Astrocyte (in vitro differentiated cells and primary cell): ENCODE measurements around the gene MAK. TPM values are rescaled to one million over a fixed set of nuclear protein-coding genes. Genes with fewer than 3 reads are reported as not detected.
"Not testable (repeated sequence)": the region's sequence is repeated elsewhere in the genome, so short reads cannot be mapped to it uniquely, and the experiment has no call there.

Experiments used
- DNase-seq: peaks from one replicate; pipeline ENCODE4 v3.0.0-alpha.2; 2010; ENCODE audit warnings: low read depth
- FAIRE-seq: peaks from 2 replicates; lab custom pipeline; 2011; peaks lifted over from hg19 to GRCh38; lab: Jason Lieb, UNC
- H2AFZ ChIP-seq: 2 replicates; pipeline ENCODE4 v1.6.0; 2012; ENCODE audit warnings: low read depth, low read length, inconsistent platforms
- H3K27ac ChIP-seq: 2 replicates; pipeline ENCODE4 v1.5.1; 2011; ENCODE audit warnings: low read depth, low read length, inconsistent platforms
- H3K27me3 ChIP-seq: 2 replicates; pipeline ENCODE4 v1.6.0; 2011; ENCODE audit warnings: low read length, inconsistent platforms; ENCODE audit not compliant: insufficient read depth
- H3K36me3 ChIP-seq: 2 replicates; pipeline ENCODE4 v1.5.1; 2011; ENCODE audit warnings: low read length, inconsistent platforms; ENCODE audit not compliant: insufficient read depth
- H3K4me1 ChIP-seq: 2 replicates; pipeline ENCODE4 v1.5.1; 2011; ENCODE audit warnings: low read length, inconsistent platforms; ENCODE audit not compliant: insufficient read depth
- H3K4me2 ChIP-seq: 2 replicates; pipeline ENCODE4 v1.6.0; 2012; ENCODE audit warnings: low read length, inconsistent platforms
- H3K4me3 ChIP-seq: 2 replicates; pipeline ENCODE4 v1.5.1; 2011; ENCODE audit warnings: low read depth, mild to moderate bottlenecking, low read length, inconsistent platforms; ENCODE audit not compliant: insufficient read depth
- H3K79me2 ChIP-seq: 2 replicates; pipeline ENCODE4 v1.6.0; 2012; ENCODE audit warnings: mild to moderate bottlenecking, low read length, inconsistent platforms; ENCODE audit not compliant: insufficient read depth
- H3K9ac ChIP-seq: 2 replicates; pipeline ENCODE4 v1.6.0; 2012; ENCODE audit warnings: mild to moderate bottlenecking, low read length, inconsistent platforms
- H3K9me3 ChIP-seq: 2 replicates; pipeline ENCODE4 v1.5.1; 2012; ENCODE audit warnings: low read depth, mild to moderate bottlenecking, low read length, inconsistent platforms; ENCODE audit not compliant: insufficient read depth
- H4K20me1 ChIP-seq: 2 replicates; pipeline ENCODE4 v1.6.0; 2012; ENCODE audit warnings: low read length, inconsistent platforms; ENCODE audit not compliant: insufficient read depth
- H3K27ac Mint-ChIP-seq: one replicate; pipeline ENCODE4 v1.8.0; 2021; ENCODE audit warnings: mild to moderate bottlenecking, mixed read lengths; ENCODE audit not compliant: unreplicated experiment
- H3K27me3 Mint-ChIP-seq: one replicate; pipeline ENCODE4 v1.8.0; 2021; ENCODE audit warnings: low read depth, mixed read lengths; ENCODE audit not compliant: unreplicated experiment
- H3K36me3 Mint-ChIP-seq: one replicate; pipeline ENCODE4 v1.8.0; 2021; ENCODE audit warnings: low read depth, mixed read lengths; ENCODE audit not compliant: unreplicated experiment
- H3K4me1 Mint-ChIP-seq: one replicate; pipeline ENCODE4 v1.8.0; 2021; ENCODE audit warnings: low read depth, mixed read lengths; ENCODE audit not compliant: unreplicated experiment
- H3K4me3 Mint-ChIP-seq: one replicate; pipeline ENCODE4 v1.8.0; 2021; ENCODE audit warnings: mild to moderate bottlenecking, moderate library complexity, mixed read lengths; ENCODE audit not compliant: unreplicated experiment
- H3K9me3 Mint-ChIP-seq: one replicate; pipeline ENCODE4 v1.8.0; 2021; ENCODE audit warnings: mild to moderate bottlenecking, mixed read lengths; ENCODE audit not compliant: unreplicated experiment
- EZH2 ChIP-seq: IDR thresholded peaks from 2 replicates; pipeline ENCODE4 v1.6.1; 2012; ENCODE audit warnings: mild to moderate bottlenecking, low read length, inconsistent platforms; ENCODE audit not compliant: insufficient read depth
- total RNA-seq: library from RNA; stranded (reverse); gene quantifications from 2 replicates; pipeline ENCODE4 v1.2.1, GENCODE V29; 2021
- TF ChIP-seq, protein P1 (sequence below): IDR thresholded peaks from 2 replicates; pipeline ENCODE4 v1.5.1; 2011; ENCODE audit warnings: low read depth, mild to moderate bottlenecking, inconsistent platforms, low read length, moderate library complexity; ENCODE audit not compliant: insufficient read depth

MAK gene
- total RNA-seq, 1 donor from 2014 or later, result 0.05 TPM

DNA sequence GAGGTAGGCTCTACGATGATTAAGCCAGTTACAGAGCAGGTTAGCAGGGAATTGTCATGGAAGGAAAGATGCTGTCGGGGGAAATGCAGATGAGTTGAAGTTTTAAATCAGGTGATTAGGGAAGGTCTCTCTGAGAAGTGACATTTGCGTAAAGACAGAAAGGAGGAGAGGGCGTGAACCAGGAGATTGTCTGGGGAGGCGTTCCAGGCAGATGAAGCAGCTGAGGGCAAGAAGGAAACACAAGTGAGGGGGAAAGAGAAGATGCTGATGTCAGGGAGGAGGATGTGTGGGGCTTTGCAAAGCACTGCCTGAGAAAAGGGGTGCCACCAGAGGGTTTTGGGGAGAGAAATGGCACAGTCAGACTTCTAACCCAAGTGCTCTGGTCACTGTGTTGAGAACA, 93.2 kb downstream of the MAK start:
- no peak overlapping the region for H2AFZ ChIP-seq
- Mint-ChIP-seq H3K36me3 (peaks cover 16% of the 10 kb centered on the region), H3K4me3 (no peak overlapping the region), H3K27me3 (no peaks in the 10 kb centered on the region), H3K27ac (peak overlapping the region; percentile 15), H3K4me1 (no peaks in the 10 kb centered on the region), H3K9me3 (no peaks in the 10 kb centered on the region)
- no peak overlapping the region for H3K27ac ChIP-seq
- FAIRE-seq, result no peak
- no peak overlapping the region for H3K9ac ChIP-seq
- no peak overlapping the region for H3K4me2 ChIP-seq
- DNase-seq, result no peak
- H3K4me1 ChIP-seq, result peaks cover 15% of the 10 kb centered on the region
- TF ChIP-seq, protein P1, sequence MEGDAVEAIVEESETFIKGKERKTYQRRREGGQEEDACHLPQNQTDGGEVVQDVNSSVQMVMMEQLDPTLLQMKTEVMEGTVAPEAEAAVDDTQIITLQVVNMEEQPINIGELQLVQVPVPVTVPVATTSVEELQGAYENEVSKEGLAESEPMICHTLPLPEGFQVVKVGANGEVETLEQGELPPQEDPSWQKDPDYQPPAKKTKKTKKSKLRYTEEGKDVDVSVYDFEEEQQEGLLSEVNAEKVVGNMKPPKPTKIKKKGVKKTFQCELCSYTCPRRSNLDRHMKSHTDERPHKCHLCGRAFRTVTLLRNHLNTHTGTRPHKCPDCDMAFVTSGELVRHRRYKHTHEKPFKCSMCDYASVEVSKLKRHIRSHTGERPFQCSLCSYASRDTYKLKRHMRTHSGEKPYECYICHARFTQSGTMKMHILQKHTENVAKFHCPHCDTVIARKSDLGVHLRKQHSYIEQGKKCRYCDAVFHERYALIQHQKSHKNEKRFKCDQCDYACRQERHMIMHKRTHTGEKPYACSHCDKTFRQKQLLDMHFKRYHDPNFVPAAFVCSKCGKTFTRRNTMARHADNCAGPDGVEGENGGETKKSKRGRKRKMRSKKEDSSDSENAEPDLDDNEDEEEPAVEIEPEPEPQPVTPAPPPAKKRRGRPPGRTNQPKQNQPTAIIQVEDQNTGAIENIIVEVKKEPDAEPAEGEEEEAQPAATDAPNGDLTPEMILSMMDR, result no peak
- no peak for TF ChIP-seq EZH2
- H4K20me1 ChIP-seq, result peaks cover 13% of the 10 kb centered on the region
- H3K36me3 ChIP-seq, result peaks cover 5% of the 10 kb centered on the region
- H3K9me3 ChIP-seq, result no peaks in the 10 kb centered on the region
- no peaks in the 10 kb centered on the region for H3K27me3 ChIP-seq
- H3K4me3 ChIP-seq, result no peak overlapping the region
- H3K79me2 ChIP-seq, result peaks cover 26% of the 10 kb centered on the region

DNA sequence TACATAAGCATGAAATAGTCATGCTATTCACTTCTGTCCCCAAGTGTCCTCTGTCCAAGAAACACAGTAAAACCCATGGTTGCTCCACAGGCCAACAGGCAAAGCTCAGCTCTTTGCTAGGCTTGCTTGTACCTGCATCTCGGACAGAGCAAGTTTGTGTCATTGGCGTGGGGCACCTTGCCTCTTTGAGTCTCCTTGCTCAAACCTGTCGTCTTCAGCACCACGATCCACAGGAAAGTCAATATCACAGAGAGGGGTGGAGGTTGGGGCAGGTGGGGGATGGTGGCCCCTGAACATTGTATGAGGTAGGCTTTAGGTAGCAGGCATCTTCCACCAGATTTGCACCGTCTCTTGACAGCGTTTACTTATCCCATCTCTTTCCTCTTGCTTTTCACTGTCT, 94.8 kb downstream of the MAK start:
- Mint-ChIP-seq H3K4me1 (no peaks in the 10 kb centered on the region), H3K4me3 (no peak overlapping the region), H3K9me3 (no peaks in the 10 kb centered on the region), H3K27ac (no peak overlapping the region), H3K27me3 (no peaks in the 10 kb centered on the region), H3K36me3 (peaks cover 16% of the 10 kb centered on the region)
- Histone ChIP-seq H3K36me3 (no peaks in the 10 kb centered on the region), H3K27me3 (no peaks in the 10 kb centered on the region), H3K27ac (no peak overlapping the region), H3K4me3 (no peak overlapping the region), H3K9me3 (no peaks in the 10 kb centered on the region), H3K4me2 (no peak overlapping the region), H3K9ac (no peak overlapping the region), H3K79me2 (peaks cover 10% of the 10 kb centered on the region), H4K20me1 (no peaks in the 10 kb centered on the region), H2AFZ (no peak overlapping the region), H3K4me1 (peaks cover 10% of the 10 kb centered on the region)
- FAIRE-seq, result no peak
- DNase-seq, result no peak
- TF ChIP-seq EZH2, result no peak
- TF ChIP-seq, protein P1, result no peak

DNA sequence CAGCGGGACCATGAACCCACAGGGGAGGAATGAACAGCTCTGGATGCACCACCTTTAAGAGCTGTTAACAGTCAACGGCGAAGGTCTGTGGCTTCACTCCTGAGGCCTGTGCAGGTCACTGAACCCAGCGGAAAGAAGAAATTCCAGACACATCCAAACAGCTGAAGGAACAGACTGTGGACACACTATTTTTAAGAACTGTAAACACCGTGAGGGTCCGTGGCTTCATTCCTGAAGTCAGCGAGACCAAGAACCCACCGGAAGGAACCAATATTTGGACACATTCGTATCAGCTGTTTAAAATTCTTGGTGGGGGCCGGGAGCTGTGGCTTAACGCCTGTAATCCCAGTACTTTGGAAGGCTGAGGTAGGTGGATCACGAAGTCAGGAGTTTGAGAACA, 96.1 kb downstream of the MAK start:
- H3K36me3 ChIP-seq, result no peaks in the 10 kb centered on the region
- Mint-ChIP-seq H3K27me3 (no peaks in the 10 kb centered on the region), H3K27ac (no peak overlapping the region), H3K4me3 (no peak overlapping the region), H3K9me3 (no peaks in the 10 kb centered on the region), H3K36me3 (peaks cover 16% of the 10 kb centered on the region), H3K4me1 (no peaks in the 10 kb centered on the region)
- peaks cover 5% of the 10 kb centered on the region for H3K4me1 ChIP-seq
- no peaks in the 10 kb centered on the region for H3K79me2 ChIP-seq
- H3K27me3 ChIP-seq, result no peaks in the 10 kb centered on the region
- H3K27ac ChIP-seq, result no peak overlapping the region
- no peaks in the 10 kb centered on the region for H3K9me3 ChIP-seq
- TF ChIP-seq EZH2, result no peak
- TF ChIP-seq, protein P1, result no peak
- no peak for FAIRE-seq
- H3K4me2 ChIP-seq, result no peak overlapping the region
- DNase-seq, result no peak
- no peak overlapping the region for H3K9ac ChIP-seq
- H2AFZ ChIP-seq, result no peak overlapping the region
- H4K20me1 ChIP-seq, result no peaks in the 10 kb centered on the region
- no peak overlapping the region for H3K4me3 ChIP-seq

DNA sequence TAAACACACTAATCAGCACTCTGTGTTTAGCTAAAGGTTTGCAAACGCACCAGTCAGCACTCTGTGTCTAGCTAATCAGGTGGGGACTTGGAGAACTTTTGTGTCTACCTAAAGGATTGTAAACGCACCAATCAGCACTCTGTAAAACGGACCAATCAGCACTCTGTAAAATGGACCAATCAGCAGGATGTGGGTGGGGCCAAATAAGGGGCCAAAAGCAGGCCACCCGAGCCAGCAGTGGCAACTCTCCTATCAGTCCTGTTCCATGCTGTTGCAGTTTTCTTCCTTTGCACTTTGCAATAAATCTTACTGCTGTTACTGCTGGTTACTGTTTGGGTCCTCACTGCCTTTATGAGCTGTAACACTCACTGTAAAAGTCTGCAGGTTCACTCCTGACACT, 96.7 kb downstream of the MAK start:
- H3K4me2 ChIP-seq, H4K20me1 ChIP-seq, DNase-seq, H3K9me3 Mint-ChIP-seq, FAIRE-seq, H3K36me3 ChIP-seq, H3K9me3 ChIP-seq, H3K27ac Mint-ChIP-seq, H3K27me3 ChIP-seq, H3K4me1 ChIP-seq, H3K9ac ChIP-seq, H3K4me3 ChIP-seq, H3K4me3 Mint-ChIP-seq, H3K79me2 ChIP-seq, H3K27me3 Mint-ChIP-seq, H3K4me1 Mint-ChIP-seq, H3K27ac ChIP-seq, H2AFZ ChIP-seq: not testable (repeated sequence)
- H3K36me3 Mint-ChIP-seq, result peaks cover 16% of the 10 kb centered on the region
